Measurements from ENCODE around the gene EHF. TPM values are rescaled to one million over a fixed set of nuclear protein-coding genes. Genes with fewer than 3 reads are reported as not detected.

The EHF gene
- total and polyA plus RNA-seq, 8 donors, result 15.5 to 142 (median 44.4) TPM

DNA sequence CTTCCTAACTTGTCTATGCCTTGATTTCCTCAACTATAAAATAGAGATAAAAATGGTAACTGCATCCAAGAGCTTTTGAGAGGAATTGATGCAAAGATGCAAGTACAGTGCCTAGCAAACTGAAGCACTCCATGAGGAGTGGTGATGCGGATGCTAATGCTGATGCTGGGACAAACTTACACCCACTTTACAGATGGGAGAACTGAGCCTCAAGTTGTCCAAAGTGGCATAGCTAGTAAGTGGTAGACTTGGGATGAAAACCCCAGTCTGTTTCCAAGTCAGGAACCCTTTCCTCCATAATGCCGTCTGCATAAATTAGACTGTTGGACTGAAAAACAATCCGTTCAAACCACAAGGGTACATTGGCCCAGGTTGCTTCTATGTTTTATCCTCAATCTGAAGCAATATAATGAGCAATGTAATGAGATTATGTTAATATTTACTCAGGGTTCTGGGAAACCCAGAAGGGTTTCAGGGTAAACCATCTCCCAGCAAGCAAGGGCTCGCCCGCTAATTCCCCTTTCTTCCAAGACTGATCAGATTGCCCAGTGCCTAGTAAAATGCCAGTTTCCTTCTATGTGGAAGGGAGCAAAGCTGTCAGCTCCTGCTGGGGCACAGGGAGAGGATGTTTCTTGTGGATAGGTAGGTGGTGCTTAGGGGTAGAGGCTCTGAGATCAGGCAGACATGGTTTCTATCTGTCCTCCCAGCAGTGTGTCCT, 10.4 kb upstream of the EHF start:
- Histone ChIP-seq H3K36me3 (no peaks in the 10 kb centered on the region), H3K27ac (no peak overlapping the region), H3K9me3 (no peaks in the 10 kb centered on the region), H3K4me3 (no peak overlapping the region), H3K27me3 (no peaks in the 10 kb centered on the region), H3K4me1 (peaks cover 0 to 14% (median 0%) of the 10 kb centered on the region in 4 donors)
- TF ChIP-seq POLR2AphosphoS5 (IDR thresholded peaks at IDR 0.05) (no peak), EP300 (IDR thresholded peaks at IDR 0.05) (no peak), POLR2A (IDR thresholded peaks at IDR 0.05) (no peak)
- TF ChIP-seq, protein P1, sequence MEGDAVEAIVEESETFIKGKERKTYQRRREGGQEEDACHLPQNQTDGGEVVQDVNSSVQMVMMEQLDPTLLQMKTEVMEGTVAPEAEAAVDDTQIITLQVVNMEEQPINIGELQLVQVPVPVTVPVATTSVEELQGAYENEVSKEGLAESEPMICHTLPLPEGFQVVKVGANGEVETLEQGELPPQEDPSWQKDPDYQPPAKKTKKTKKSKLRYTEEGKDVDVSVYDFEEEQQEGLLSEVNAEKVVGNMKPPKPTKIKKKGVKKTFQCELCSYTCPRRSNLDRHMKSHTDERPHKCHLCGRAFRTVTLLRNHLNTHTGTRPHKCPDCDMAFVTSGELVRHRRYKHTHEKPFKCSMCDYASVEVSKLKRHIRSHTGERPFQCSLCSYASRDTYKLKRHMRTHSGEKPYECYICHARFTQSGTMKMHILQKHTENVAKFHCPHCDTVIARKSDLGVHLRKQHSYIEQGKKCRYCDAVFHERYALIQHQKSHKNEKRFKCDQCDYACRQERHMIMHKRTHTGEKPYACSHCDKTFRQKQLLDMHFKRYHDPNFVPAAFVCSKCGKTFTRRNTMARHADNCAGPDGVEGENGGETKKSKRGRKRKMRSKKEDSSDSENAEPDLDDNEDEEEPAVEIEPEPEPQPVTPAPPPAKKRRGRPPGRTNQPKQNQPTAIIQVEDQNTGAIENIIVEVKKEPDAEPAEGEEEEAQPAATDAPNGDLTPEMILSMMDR (IDR thresholded peaks at IDR 0.05), result no peak
- WGBS, 5 donors, result 53 to 75% (median 64%) methylated on average over 5 of the region's 5 CpGs
- intact Hi-C loops (cut with DNase I; ENCODE audit: low total_unique reads), result no loop called here
- DNase-seq, result no peak

DNA sequence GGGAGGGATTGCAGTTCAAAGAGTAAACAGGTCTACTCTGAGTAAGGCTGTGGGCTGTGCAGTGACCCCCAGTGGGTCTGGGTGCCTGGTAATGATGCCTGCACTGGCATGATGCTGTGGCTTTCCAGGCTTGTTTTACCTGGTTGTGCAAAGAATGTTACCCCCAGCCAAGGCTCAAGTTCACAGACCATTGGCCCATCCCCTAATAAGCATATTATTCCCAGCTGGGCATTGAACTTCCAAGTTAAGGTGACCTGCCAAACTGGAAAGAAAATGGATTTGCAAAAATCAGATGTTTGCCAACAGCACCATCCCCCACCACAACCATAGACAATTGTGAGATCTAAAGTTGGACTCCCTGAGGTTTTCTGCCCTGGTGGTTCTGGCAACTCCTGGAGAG, 7.9 kb upstream of the EHF start:
- DNase-seq, result no peak
- H3K27ac ChIP-seq, result no peak overlapping the region

DNA sequence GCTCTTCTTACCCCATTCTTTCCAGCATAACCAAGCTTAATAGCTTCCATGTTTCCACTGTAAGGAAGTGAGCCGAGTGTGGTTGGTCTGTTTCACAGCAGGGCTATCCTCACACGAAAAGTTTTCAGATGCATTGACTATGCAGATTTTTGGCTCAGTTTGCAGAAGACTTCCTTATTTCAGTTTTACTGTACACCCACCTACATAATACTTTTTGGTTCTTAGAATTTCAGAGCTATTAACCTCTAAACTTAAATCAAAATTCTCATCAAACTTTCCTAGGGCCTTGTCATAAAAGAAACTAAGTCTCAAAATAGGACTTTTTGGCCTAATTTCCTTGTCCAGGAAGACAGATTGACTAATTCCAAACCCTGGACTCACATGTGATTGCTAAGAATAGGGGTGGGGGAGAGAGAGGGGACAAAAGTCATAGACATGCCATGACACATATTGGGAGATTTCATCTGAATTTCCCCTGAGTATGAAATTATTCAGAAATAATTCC, 7.3 kb upstream of the EHF start:
- H3K27ac ChIP-seq, result no peak overlapping the region
- 49 to 75% (median 61%) methylated on average over 2 of the region's 2 CpGs for WGBS, 5 donors
- TF ChIP-seq, protein P1 (IDR thresholded peaks at IDR 0.05), result no peak
- no peak for TF ChIP-seq POLR2A (IDR thresholded peaks at IDR 0.05)
- TF ChIP-seq EP300 (IDR thresholded peaks at IDR 0.05), result no peak
- TF ChIP-seq POLR2AphosphoS5 (IDR thresholded peaks at IDR 0.05), result no peak
- no peaks in the 10 kb centered on the region for H3K36me3 ChIP-seq
- no peaks in the 10 kb centered on the region for H3K27me3 ChIP-seq
- peaks cover 9 to 26% (median 16%) of the 10 kb centered on the region in 4 donors for H3K4me1 ChIP-seq
- intact Hi-C loops (cut with DNase I; ENCODE audit: low total_unique reads), result no loop called here
- H3K9me3 ChIP-seq, result no peaks in the 10 kb centered on the region
- H3K4me3 ChIP-seq, result no peak overlapping the region
- DNase-seq, result no peak

More for the DNA sequence above, 7.9 kb upstream of the EHF start:
- H3K4me1 ChIP-seq, result peaks cover 9 to 25% (median 15%) of the 10 kb centered on the region in 4 donors
- intact Hi-C loops (cut with DNase I; ENCODE audit: low total_unique reads), result no loop called here
- H3K27me3 ChIP-seq, result no peaks in the 10 kb centered on the region
- H3K4me3 ChIP-seq, result no peak overlapping the region
- H3K36me3 ChIP-seq, result no peaks in the 10 kb centered on the region
- no peak for TF ChIP-seq POLR2AphosphoS5 (IDR thresholded peaks at IDR 0.05)
- TF ChIP-seq EP300 (IDR thresholded peaks at IDR 0.05), result no peak
- TF ChIP-seq, protein P1 (IDR thresholded peaks at IDR 0.05), result no peak
- TF ChIP-seq POLR2A (IDR thresholded peaks at IDR 0.05), result no peak
- no peaks in the 10 kb centered on the region for H3K9me3 ChIP-seq

GRCh38 chr11:34614344-34615104, 6.4 kb upstream of the EHF start:
- WGBS, 5 donors, result 52 to 54% (median 53%) methylated on average over 5 of the region's 5 CpGs
- Histone ChIP-seq H3K4me3 (no peak overlapping the region), H3K27me3 (no peaks in the 10 kb centered on the region), H3K36me3 (no peaks in the 10 kb centered on the region), H3K9me3 (no peaks in the 10 kb centered on the region), H3K4me1 (peaks cover 14 to 31% (median 22%) of the 10 kb centered on the region in 4 donors), H3K27ac (no peak overlapping the region)
- intact Hi-C loops (cut with DNase I; ENCODE audit: low total_unique reads), result no loop called here
- no peak for TF ChIP-seq POLR2AphosphoS5 (IDR thresholded peaks at IDR 0.05)
- TF ChIP-seq, protein P1 (IDR thresholded peaks at IDR 0.05), result no peak
- no peak for TF ChIP-seq EP300 (IDR thresholded peaks at IDR 0.05)
- DNase-seq, result no peak

Data from stomach (tissue), 9 donors.